Endothelial cell of umbilical vein (primary cell): ENCODE results near the gene PLG.
"Not testable (repeated sequence)": the region's sequence is repeated elsewhere in the genome, so short reads cannot be mapped to it uniquely, and the experiment has no call there.

Experiments used
- CTCF ChIP-seq, 2 donors: IDR thresholded peaks; 1 replicate in 1 of 2; 2 replicates in 1 of 2; pipeline ENCODE4 v1.5.1; 2011; ENCODE audit warnings: low read length in 2 of 2, mild to moderate bottlenecking in 2 of 2, moderate library complexity in 2 of 2, control low read depth in 1 of 2, inconsistent platforms in 1 of 2, low read depth in 1 of 2; ENCODE audit not compliant: insufficient read depth in 1 of 2; ENCODE audit errors: extremely low read depth in 1 of 2
- EZH2 ChIP-seq: IDR thresholded peaks from 2 replicates; pipeline ENCODE4 v1.6.1; 2012; ENCODE audit warnings: borderline replicate concordance, low read depth, mild to moderate bottlenecking, moderate library complexity, low read length, inconsistent platforms; ENCODE audit not compliant: severe bottlenecking
- JUN ChIP-seq: IDR thresholded peaks from 2 replicates; pipeline ENCODE4 v1.6.1; 2011; ENCODE audit warnings: borderline replicate concordance, low read depth; ENCODE audit not compliant: insufficient read length, insufficient read depth
- MYC ChIP-seq: IDR thresholded peaks from one replicate; pipeline ENCODE4 v1.6.1; 2011; ENCODE audit warnings: mild to moderate bottlenecking, low read depth, low read length
- POLR2A ChIP-seq: IDR thresholded peaks from 2 replicates; pipeline ENCODE4 v1.6.1; 2012; ENCODE audit warnings: low read depth, mild to moderate bottlenecking, control low read depth, low read length
- POLR2AphosphoS5 ChIP-seq: IDR thresholded peaks from 2 replicates; pipeline ENCODE4 v1.6.1; 2012; ENCODE audit warnings: low read depth, mild to moderate bottlenecking, control low read depth, low read length, moderate library complexity; ENCODE audit not compliant: insufficient read depth

- not testable (repeated sequence) for TF ChIP-seq POLR2A; MYC; CTCF (IDR thresholded peaks at IDR 0.05; ENCODE audit: extremely low read depth in 1 of 2, insufficient read depth in 1 of 2, low read depth in 1 of 2, low read length in 2 of 2); EZH2; JUN; POLR2AphosphoS5
These were observed 77.1 kb downstream of the PLG start for GRCh38 chr6:160779095-160779494.
